GM23248 (cell line): Measurements from ENCODE around the gene TMEM181. TPM values are rescaled to one million over a fixed set of nuclear protein-coding genes. Genes with fewer than 3 reads are reported as not detected.
"Not testable (repeated sequence)": the region's sequence is repeated elsewhere in the genome, so short reads cannot be mapped to it uniquely, and the experiment has no call there.

Experiments used
- DNase-seq: peaks from one replicate; pipeline ENCODE4 v3.0.0-alpha.2; 2015
- H2AFZ ChIP-seq: fragments of 200-600 bp; sonication (generic); 2 replicates; pipeline ENCODE4 v1.6.1; 2016; ENCODE audit warnings: antibody characterized with exemption
- H3F3A ChIP-seq: fragments of 200-600 bp; sonication (generic); 2 replicates; pipeline ENCODE4 v1.6.1; 2016; ENCODE audit warnings: mild to moderate bottlenecking, antibody characterized with exemption, mixed run types; ENCODE audit not compliant: insufficient read depth
- H3K27ac ChIP-seq: fragments of 200-600 bp; sonication (generic); 2 replicates; pipeline ENCODE4 v1.5.1; 2016; ENCODE audit warnings: mild to moderate bottlenecking
- H3K27me3 ChIP-seq: fragments of 200-600 bp; sonication (generic); replicated peaks from 2 replicates; pipeline ENCODE4 v1.6.1; 2016; ENCODE audit warnings: mild to moderate bottlenecking; ENCODE audit not compliant: insufficient read depth
- H3K36me3 ChIP-seq: fragments of 200-600 bp; sonication (generic); 2 replicates; pipeline ENCODE4 v1.6.1; 2016; ENCODE audit warnings: low read depth, mild to moderate bottlenecking
- H3K4me1 ChIP-seq: fragments of 200-600 bp; sonication (generic); 2 replicates; pipeline ENCODE4 v1.6.1; 2016; ENCODE audit warnings: mild to moderate bottlenecking; ENCODE audit not compliant: insufficient read depth
- H3K4me2 ChIP-seq: fragments of 200-600 bp; sonication (generic); one replicate; pipeline ENCODE4 v1.6.1; 2016; ENCODE audit warnings: mild to moderate bottlenecking; ENCODE audit not compliant: unreplicated experiment
- H3K4me3 ChIP-seq: fragments of 200-600 bp; sonication (generic); 2 replicates; pipeline ENCODE4 v1.5.1; 2016; ENCODE audit warnings: mild to moderate bottlenecking
- H3K79me2 ChIP-seq: fragments of 200-600 bp; sonication (generic); 2 replicates; pipeline ENCODE4 v1.6.1; 2016; ENCODE audit warnings: mild to moderate bottlenecking; ENCODE audit not compliant: insufficient read depth
- H3K9ac ChIP-seq: fragments of 200-600 bp; sonication (generic); 2 replicates; pipeline ENCODE4 v1.6.1; 2016; ENCODE audit warnings: mild to moderate bottlenecking
- H3K9me2 ChIP-seq: fragments of 200-600 bp; sonication (generic); 2 replicates; pipeline ENCODE4 v1.6.1; 2016; ENCODE audit warnings: mixed run types, mild to moderate bottlenecking, moderate library complexity; ENCODE audit not compliant: insufficient read depth
- H3K9me3 ChIP-seq: fragments of 200-600 bp; sonication (generic); one replicate; pipeline ENCODE4 v1.6.1; 2017; ENCODE audit warnings: low read depth
- H4K20me1 ChIP-seq: fragments of 200-600 bp; sonication (generic); 2 replicates; pipeline ENCODE4 v1.6.0; 2016; ENCODE audit not compliant: insufficient read depth
- EZH2 ChIP-seq: fragments of 200-600 bp; sonication (generic); IDR thresholded peaks from 2 replicates; pipeline ENCODE4 v1.6.1; 2018; ENCODE audit warnings: antibody characterized with exemption, mild to moderate bottlenecking; ENCODE audit not compliant: insufficient read depth, poor library complexity, severe bottlenecking
- EZH2phosphoT487 ChIP-seq: fragments of 200-600 bp; sonication (generic); IDR thresholded peaks from 2 replicates; pipeline ENCODE4 v1.6.1; 2018; ENCODE audit warnings: antibody characterized with exemption, moderate library complexity, mild to moderate bottlenecking, low read depth; ENCODE audit not compliant: insufficient read depth
- WGBS, 2 experiments: methylation state at CpG; one replicate each; pipeline ENCODE4 v1.1.6; 2015 to 2017; ENCODE audit warnings: low lambda C conversion rate in 2 of 2, low coverage in 1 of 2; ENCODE audit errors: missing lambda C conversion rate in 2 of 2; 5-methylcytosine and 5-hydroxymethylcytosine counted together
- in situ Hi-C: fragments of 300-500 bp; cut with MboI; formaldehyde crosslinking; loops from 2 replicates; pipeline ENCODE4 v1.15.0; 2020
- polyA plus RNA-seq: library from polyadenylated mRNA; unstranded; fragments of >200 nt; fragmentation: Nextera tagmentation; extraction: Ambion mirVana; gene quantifications from 2 replicates; pipeline ENCODE4 v1.2.1, GENCODE V29; 2016
- total RNA-seq: library from RNA; depleted of rRNA; stranded (reverse); fragments of >200 nt; shearing (Covaris generic); gene quantifications from 2 replicates; pipeline ENCODE4 v1.2.3, GENCODE V29; 2014

The TMEM181 gene
- total and polyA plus RNA-seq, 2 experiments from 2014 or later, result 30.7 to 52.6 TPM

DNA sequence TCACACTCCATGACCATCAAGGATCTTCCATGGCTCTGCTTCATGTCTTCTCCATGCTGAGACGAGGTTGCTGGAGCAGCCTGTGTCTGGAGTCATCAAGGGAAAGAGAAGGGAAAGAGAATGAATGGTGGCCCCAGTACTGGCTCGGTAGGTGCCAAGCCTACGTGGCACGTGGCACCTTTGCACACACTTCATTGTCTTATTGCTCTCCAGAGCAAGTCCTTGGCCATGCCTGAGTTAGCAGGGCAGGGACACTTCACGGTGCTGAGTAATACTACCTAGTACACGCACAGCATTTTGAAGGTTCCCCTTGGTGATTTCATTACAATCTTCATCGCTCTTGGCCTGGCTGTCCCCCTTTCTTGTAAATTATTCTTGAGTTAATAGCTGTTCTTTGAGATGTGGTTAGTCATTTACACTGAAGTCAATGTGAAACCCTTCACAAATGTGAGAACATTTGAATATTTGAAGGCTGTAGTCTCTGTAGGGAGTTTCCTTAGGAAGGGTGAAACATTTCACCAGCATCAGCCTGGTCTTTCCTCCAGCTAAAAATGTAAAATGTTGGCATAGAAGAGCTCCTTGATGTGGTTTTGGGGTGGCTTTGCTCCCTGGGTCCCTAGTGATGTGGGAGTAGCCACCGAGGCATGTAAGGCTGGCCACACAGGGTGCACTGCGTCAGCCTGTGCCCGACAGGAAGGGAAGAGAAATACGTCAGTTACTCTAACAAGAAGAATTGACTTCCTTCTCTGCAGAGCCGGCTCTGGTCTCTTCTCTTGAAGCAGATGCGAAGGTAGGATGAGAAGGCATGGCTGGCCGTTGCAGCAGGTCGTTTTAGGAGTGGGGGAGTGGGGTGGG is 89.6 kb downstream of the TMEM181 start, which contains the start of gene SYTL3:
Gene SYTL3, plus strand, starts transcription at position 766 of the 855 bp plus-strand sequence. CDS start 13,215 bp downstream, outside the sequence.
- Histone ChIP-seq H3K9me3 (no peaks in the 10 kb centered on the region), H3K27ac (peak within 1 kb of the TSS; percentile 97), H3K79me2 (no peaks in the 10 kb centered on the region), H3K4me3 (peak within 1 kb of the TSS; percentile 43; the same call in 1 of the 2 replicates), H3K4me1 (peaks cover 36% of the 10 kb centered on the region), H3F3A (peaks cover 40% of the 10 kb centered on the region), H3K27me3 (no peaks in the 10 kb centered on the region), H3K4me2 (peak within 1 kb of the TSS; percentile 63), H4K20me1 (no peaks in the 10 kb centered on the region), H2AFZ (peak within 1 kb of the TSS; percentile 51), H3K9me2 (no peaks in the 10 kb centered on the region), H3K9ac (peak within 1 kb of the TSS; percentile 73), H3K36me3 (no peaks in the 10 kb centered on the region)
- WGBS, 2 experiments, result 47 to 52% methylated on average over 15 of the region's 15 CpGs
- in situ Hi-C loops, result no loop called here
- DNase-seq, result peak; percentile 87
- TF ChIP-seq EZH2 (no peak), EZH2phosphoT487 (no peak)

DNA sequence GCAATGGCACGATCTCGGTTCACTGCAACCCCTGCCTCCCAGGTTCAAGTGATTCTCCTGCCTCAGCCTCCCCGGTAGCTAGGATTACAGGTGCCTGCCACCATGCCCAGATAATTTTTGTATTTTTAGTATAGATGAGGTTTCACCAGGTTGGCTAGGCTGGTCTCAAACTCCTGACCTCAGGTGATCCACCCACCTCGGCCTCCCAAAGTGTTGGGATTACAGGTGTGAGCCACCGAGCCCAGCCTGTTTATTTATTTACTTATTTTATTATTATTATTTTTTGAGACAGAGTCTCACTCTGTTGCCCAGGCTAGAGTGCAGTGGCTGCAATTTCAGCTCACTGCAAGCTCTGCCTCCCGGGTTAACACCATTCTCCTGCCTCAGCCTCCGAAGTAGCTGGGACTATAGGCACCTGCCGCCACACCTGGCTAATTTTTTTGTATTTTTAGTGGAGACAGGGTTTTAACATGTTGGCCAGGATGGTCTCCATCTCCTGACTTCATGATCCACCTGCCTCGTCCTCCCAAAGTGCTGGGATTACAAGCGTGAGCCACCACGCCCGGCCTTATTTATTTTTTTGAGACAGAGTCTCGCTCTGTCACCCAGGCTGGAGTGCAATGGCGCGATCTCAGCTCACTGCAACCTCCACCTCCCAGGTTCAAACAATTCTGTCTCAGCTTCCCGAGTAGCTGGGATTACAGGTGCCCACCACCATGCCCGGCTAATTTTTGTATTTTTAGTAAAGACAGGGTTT is 92.3 kb downstream of the TMEM181 start:
- H3K27ac ChIP-seq, H3K27me3 ChIP-seq, H3K9me2 ChIP-seq, H3K9me3 ChIP-seq, H3K4me3 ChIP-seq, H4K20me1 ChIP-seq, DNase-seq, H3K9ac ChIP-seq, H3K4me2 ChIP-seq, H3K79me2 ChIP-seq, H2AFZ ChIP-seq, H3K36me3 ChIP-seq, in situ Hi-C loops: not testable (repeated sequence)
- peaks cover 49% of the 10 kb centered on the region for H3K4me1 ChIP-seq
- H3F3A ChIP-seq, result peaks cover 60% of the 10 kb centered on the region
- WGBS, 2 experiments, result 95 to 97% methylated on average over 17 of the region's 17 CpGs

DNA sequence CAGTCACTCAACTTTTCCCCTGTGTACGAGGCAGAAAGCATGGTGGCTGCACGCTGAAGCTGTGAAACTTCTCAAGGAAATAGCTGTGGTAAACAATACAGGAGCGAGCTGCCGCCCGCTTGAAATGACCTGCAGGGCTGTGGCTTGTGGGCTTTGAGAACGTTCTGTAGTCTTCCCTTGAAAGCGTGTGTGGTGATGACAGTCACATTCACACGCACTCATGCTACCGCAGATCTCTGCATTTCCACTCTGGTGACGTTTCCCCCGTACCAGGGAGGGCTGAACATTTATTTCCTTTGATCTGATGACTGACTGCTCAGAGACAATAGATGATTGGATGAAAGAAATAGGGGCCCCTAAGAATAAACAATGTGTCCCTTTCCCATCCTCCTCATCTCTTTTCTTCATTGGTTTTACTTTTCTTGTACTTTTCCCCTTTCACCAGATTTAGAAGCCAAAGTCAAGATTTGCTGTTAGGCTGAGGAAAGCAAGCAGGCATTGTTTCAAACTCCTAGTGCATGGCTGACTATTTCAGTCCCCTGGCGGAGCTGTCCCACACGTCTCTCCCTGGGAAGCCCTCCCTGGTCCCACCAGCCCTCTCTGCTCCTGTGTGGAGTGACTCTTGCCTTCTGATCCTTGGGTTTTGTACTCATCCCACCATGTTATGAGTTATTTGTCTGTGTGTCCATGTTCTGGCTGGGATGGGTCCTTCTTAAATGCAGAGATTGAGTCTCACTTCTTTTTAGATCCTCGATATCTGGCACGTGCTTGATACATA is 93.9 kb downstream of the TMEM181 start:
- no peak overlapping the region for H3K4me3 ChIP-seq
- peaks cover 54% of the 10 kb centered on the region for H3K4me1 ChIP-seq
- H3K36me3 ChIP-seq, result no peaks in the 10 kb centered on the region
- peak overlapping the region; percentile 58 for H2AFZ ChIP-seq
- TF ChIP-seq EZH2phosphoT487 (no peak), EZH2 (no peak)
- 94 to 95% methylated on average over 15 of the region's 15 CpGs for WGBS, 2 experiments
- peak overlapping the region; percentile 80 for H3K4me2 ChIP-seq
- H4K20me1 ChIP-seq, result no peaks in the 10 kb centered on the region
- no peaks in the 10 kb centered on the region for H3K9me2 ChIP-seq
- no peaks in the 10 kb centered on the region for H3K79me2 ChIP-seq
- in situ Hi-C loops, result no loop called here
- H3K9me3 ChIP-seq, result no peaks in the 10 kb centered on the region
- H3F3A ChIP-seq, result peaks cover 61% of the 10 kb centered on the region
- peak overlapping the region; percentile 99 for H3K27ac ChIP-seq
- H3K27me3 ChIP-seq, result no peaks in the 10 kb centered on the region
- peak overlapping the region; percentile 86 for H3K9ac ChIP-seq
- DNase-seq, result no peak

DNA sequence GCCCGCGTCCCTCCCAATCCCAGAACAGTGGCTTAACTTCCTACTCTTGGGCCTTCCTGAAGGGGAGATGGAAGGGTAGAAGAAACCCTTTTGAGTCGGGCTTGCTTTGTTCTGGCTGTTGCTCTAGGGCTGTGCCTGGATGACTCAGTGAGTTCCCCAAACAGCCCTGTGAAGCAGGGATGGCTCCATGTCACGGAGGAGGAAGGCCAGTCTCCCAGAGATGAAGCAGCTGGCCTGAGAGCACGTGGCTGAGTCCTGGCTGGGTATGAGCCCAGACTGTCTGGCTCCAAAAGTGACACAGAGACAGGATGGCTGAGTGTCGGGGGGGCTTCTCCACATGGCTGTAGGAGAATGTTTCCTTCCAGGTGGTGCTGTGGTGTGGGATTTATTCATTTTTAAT is 94.6 kb downstream of the TMEM181 start:
- TF ChIP-seq EZH2phosphoT487 (no peak), EZH2 (no peak)
- Histone ChIP-seq H2AFZ (peak overlapping the region; percentile 58), H3K4me3 (peak overlapping the region; percentile 57), H3K27me3 (no peaks in the 10 kb centered on the region), H3F3A (peaks cover 53% of the 10 kb centered on the region), H3K4me2 (peak overlapping the region; percentile 80), H3K27ac (peak overlapping the region; percentile 99), H3K36me3 (no peaks in the 10 kb centered on the region), H3K9me3 (no peaks in the 10 kb centered on the region), H3K4me1 (peaks cover 46% of the 10 kb centered on the region), H3K9me2 (no peaks in the 10 kb centered on the region), H3K79me2 (no peaks in the 10 kb centered on the region), H4K20me1 (no peaks in the 10 kb centered on the region), H3K9ac (peak overlapping the region; percentile 86)
- peak; percentile 97 for DNase-seq
- WGBS, 2 experiments, result 29 to 37% methylated on average over 6 of the region's 6 CpGs
- in situ Hi-C loops, result no loop called here
